Right lobe of liver (tissue), 6 donors: ENCODE data around the gene KRTAP4-9. TPM values are rescaled to one million over a fixed set of nuclear protein-coding genes. Genes with fewer than 3 reads are reported as not detected.
"Not testable (repeated sequence)": the region's sequence is repeated elsewhere in the genome, so short reads cannot be mapped to it uniquely, and the experiment has no call there.

Experiments
- ATAC-seq, 4 donors: fragments of 200-7000 bp; cut with Tn5 transposase; one replicate each; pipeline ENCODE4 v1.9.1; 2020; ENCODE audit warnings: mild to moderate bottlenecking in 4 of 4, moderate library complexity in 4 of 4
- DNase-seq, 3 donors: peaks; one replicate each; pipeline ENCODE4 v3.0.0-alpha.2; 2020
- H3K27ac ChIP-seq, 3 donors: fragments of 200-600 bp; one replicate each; pipeline ENCODE4 v1.8.0; 2022
- H3K27me3 ChIP-seq, 2 donors: fragments of 200-600 bp; one replicate each; pipeline ENCODE4 v1.8.0; 2022
- H3K36me3 ChIP-seq, 4 donors: fragments of 200-600 bp; sonication (generic) in 1 of 4; one replicate each; pipeline versions ENCODE4 v1.5.1 to v1.8.0; 2017 to 2022; ENCODE audit warnings: control low read depth in 1 of 4
- H3K4me1 ChIP-seq, 4 donors: fragments of 200-600 bp; sonication (generic) in 1 of 4; one replicate each; pipeline versions ENCODE4 v1.5.1 to v1.8.0; 2017 to 2022; ENCODE audit warnings: control low read depth in 1 of 4
- H3K4me3 ChIP-seq, 3 donors: fragments of 200-600 bp; one replicate each; pipeline ENCODE4 v1.8.0; 2022
- H3K9me3 ChIP-seq, 4 donors: fragments of 200-600 bp; sonication (generic) in 1 of 4; one replicate each; pipeline versions ENCODE4 v1.5.1 to v1.8.0; 2017 to 2022; ENCODE audit warnings: control low read depth in 1 of 4
- CTCF ChIP-seq, 4 donors: fragments of 200-600 bp in 3 of 4; fragments of 450-650 bp in 1 of 4; IDR thresholded peaks; one replicate each; pipeline versions ENCODE4 v1.5.1 to v1.8.0; 2016 to 2022; ENCODE audit warnings: antibody characterized with exemption in 4 of 4, mild to moderate bottlenecking in 2 of 4
- POLR2A ChIP-seq: fragments of 450-650 bp; IDR thresholded peaks from one replicate; pipeline ENCODE4 v1.6.1; 2017; ENCODE audit warnings: antibody characterized with exemption, mild to moderate bottlenecking
- WGBS: methylation state at CpG from one replicate; pipeline ENCODE4 v1.1.6; 2018; ENCODE audit warnings: low coverage, low lambda C conversion rate; ENCODE audit not compliant: insufficient coverage; ENCODE audit errors: missing lambda C conversion rate; 5-methylcytosine and 5-hydroxymethylcytosine counted together
- intact Hi-C, 2 donors: fragments of 100-400 bp; cut with DNase I; formaldehyde crosslinking; loops; one replicate each; pipeline versions ENCODE4 v1.11.2 to v1.14.1; 2022
- total RNA-seq, 6 experiments: library from RNA; depleted of rRNA in 2 of 6; stranded (reverse); fragments of >200 nt in 2 of 6; fragmentation: NEBNext Ultra II Directional in 3 of 6; extraction: Animal tissue kit (Norgen Biotek cat#: 25700) in 3 of 6; gene quantifications; one replicate each; pipeline versions ENCODE4 v1.1.0 to v1.2.4, GENCODE V29; 2016 to 2023
- donor health status: DM: no; HTN: yes; CAD: no.
- donor health status: DM: no; HTN: no; CAD: no.
- donor health status: DM: no; HTN: no; CAD: no.
- donor health status: DM: no; HTN: yes; CAD: no.
- donor health status: DM: no; HTN: yes; CAD: no.

KRTAP4-9 gene
- total RNA-seq, 6 experiments from 2014 or later: not detected

GRCh38 chr17:41061964-41062363 lies 43.2 kb upstream of the KRTAP4-9 start:
- no peaks in the 10 kb centered on the region for H3K4me1 ChIP-seq
- no peak overlapping the region for H3K4me3 ChIP-seq
- ATAC-seq (no peak), DNase-seq (no peak)
- 60% methylated on average over 1 of the region's 1 CpG for WGBS
- intact Hi-C loops: no loop called here
- TF ChIP-seq POLR2A (no peak), CTCF (IDR thresholded peaks at IDR 0.05) (no peak)
- no peaks in the 10 kb centered on the region for H3K36me3 ChIP-seq
- H3K27ac ChIP-seq: no peak overlapping the region
- H3K27me3 ChIP-seq: peaks cover 0 to 5% of the 10 kb centered on the region in 2 donors
- no peaks in the 10 kb centered on the region for H3K9me3 ChIP-seq

GRCh38 chr17:41063449-41063848 lies 41.7 kb upstream of the KRTAP4-9 start:
- Histone ChIP-seq H3K36me3 (no peaks in the 10 kb centered on the region), H3K9me3 (no peaks in the 10 kb centered on the region), H3K27me3 (peaks cover 0 to 5% of the 10 kb centered on the region in 2 donors), H3K4me3 (no peak overlapping the region), H3K27ac (no peak overlapping the region), H3K4me1 (no peaks in the 10 kb centered on the region)
- WGBS: 54% methylated on average over 4 of the region's 4 CpGs
- no peak for ATAC-seq
- TF ChIP-seq CTCF (IDR thresholded peaks at IDR 0.05) (no peak), POLR2A (no peak)
- no peak for DNase-seq
- intact Hi-C loops: no loop called here

GRCh38 chr17:41064301-41064700 lies 40.9 kb upstream of the KRTAP4-9 start:
- Histone ChIP-seq H3K4me3 (no peak overlapping the region), H3K27me3 (peaks cover 0 to 5% of the 10 kb centered on the region in 2 donors), H3K9me3 (no peaks in the 10 kb centered on the region), H3K4me1 (no peaks in the 10 kb centered on the region), H3K27ac (no peak overlapping the region), H3K36me3 (no peaks in the 10 kb centered on the region)
- WGBS: 59% methylated on average over 1 of the region's 1 CpG
- DNase-seq (no peak), ATAC-seq (no peak)
- TF ChIP-seq POLR2A (no peak), CTCF (IDR thresholded peaks at IDR 0.05) (no peak)
- intact Hi-C loops: no loop called here

GRCh38 chr17:41065016-41065689 lies 40.0 kb upstream of the KRTAP4-9 start:
- H3K4me1 ChIP-seq, intact Hi-C loops, H3K36me3 ChIP-seq, H3K9me3 ChIP-seq, DNase-seq, H3K27me3 ChIP-seq, H3K4me3 ChIP-seq, H3K27ac ChIP-seq: not testable (repeated sequence)
- ATAC-seq: peak in 1 of 4 donors; percentile 43
- 48% methylated on average over 7 of the region's 16 CpGs for WGBS

GRCh38 chr17:41065829-41066624 lies 39.2 kb upstream of the KRTAP4-9 start, which contains the start of gene KRTAP2-4:
KRTAP2-4 (minus strand) TSS chr17:41065879; CDS start chr17:41065845, 34 bp downstream.
- Histone ChIP-seq H3K9me3 (no peaks in the 10 kb centered on the region), H3K4me3 (no peak within 1 kb of the TSS), H3K4me1 (no peaks in the 10 kb centered on the region), H3K27me3 (peaks cover 0 to 5% of the 10 kb centered on the region in 2 donors), H3K27ac (no peak within 1 kb of the TSS), H3K36me3 (no peaks in the 10 kb centered on the region)
- 74% methylated on average over 5 of the region's 6 CpGs for WGBS
- intact Hi-C loops: no loop called here
- ATAC-seq (no peak), DNase-seq (no peak)
- TF ChIP-seq CTCF (IDR thresholded peaks at IDR 0.05) (no peak), POLR2A (no peak)
